ENCODE results near the gene PHF21A. TPM values are rescaled to one million over a fixed set of nuclear protein-coding genes. Genes with fewer than 3 reads are reported as not detected.
A peak's percentile ranks its signal among the peaks of the same experiment; 100 is the strongest.

The PHF21A gene
- polyA plus RNA-seq, 3 donors = 6.2 to 95.2 (median 14.0) TPM

- peaks cover 0 to 18% of the 10 kb centered on the region in 2 donors for H3K36me3 ChIP-seq (replicated peaks in 1 of 2; ENCODE audit: control insufficient read depth in 1 of 2, insufficient read depth in 2 of 2, low read length in 2 of 2)
- no peak overlapping the region for H3K4me3 ChIP-seq (replicated peaks in 1 of 3; ENCODE audit: low read depth in 2 of 3, low read length in 3 of 3)
- H3K27ac ChIP-seq (ENCODE audit: low read depth in 1 of 2, low read length in 2 of 2) = no peak overlapping the region
- peaks cover 5 to 23% of the 10 kb centered on the region in 2 donors for H3K36me3 Mint-ChIP-seq
- peaks cover 0 to 3% (median 0%) of the 10 kb centered on the region in 3 donors for H3K27me3 Mint-ChIP-seq (ENCODE audit: low read depth in 3 of 3)
- no CpG with 5 or more reads among the region's 2 CpGs for WGBS (ENCODE audit: insufficient coverage)
- H3K9me3 ChIP-seq (replicated peaks in 1 of 2; ENCODE audit: control insufficient read depth in 1 of 2, insufficient read depth in 1 of 2, low read length in 2 of 2) = no peaks in the 10 kb centered on the region
- H3K4me2 ChIP-seq (replicated peaks; ENCODE audit: extremely low read depth, low read length, poor library complexity, severe bottlenecking) = no peak overlapping the region
- H4K20me1 ChIP-seq (ENCODE audit: insufficient read depth, low read length) = peaks cover 98% of the 10 kb centered on the region
- H3K27me3 ChIP-seq (ENCODE audit: control insufficient read depth in 2 of 2, insufficient read depth in 2 of 2, low read length in 2 of 2) = no peaks in the 10 kb centered on the region
- H3K9ac ChIP-seq (ENCODE audit: insufficient read depth, low read length, poor library complexity, severe bottlenecking) = no peak overlapping the region
- peaks cover 12% of the 10 kb centered on the region for H3K79me2 ChIP-seq (ENCODE audit: insufficient read depth, low read length)
- intact Hi-C loops (cut with micrococcal nuclease) = no loop called here
- no peak overlapping the region for H3K4me3 Mint-ChIP-seq
- H2AFZ ChIP-seq (ENCODE audit: insufficient read depth, low read depth, low read length, poor library complexity, severe bottlenecking) = no peak overlapping the region
- TF ChIP-seq, protein P1, sequence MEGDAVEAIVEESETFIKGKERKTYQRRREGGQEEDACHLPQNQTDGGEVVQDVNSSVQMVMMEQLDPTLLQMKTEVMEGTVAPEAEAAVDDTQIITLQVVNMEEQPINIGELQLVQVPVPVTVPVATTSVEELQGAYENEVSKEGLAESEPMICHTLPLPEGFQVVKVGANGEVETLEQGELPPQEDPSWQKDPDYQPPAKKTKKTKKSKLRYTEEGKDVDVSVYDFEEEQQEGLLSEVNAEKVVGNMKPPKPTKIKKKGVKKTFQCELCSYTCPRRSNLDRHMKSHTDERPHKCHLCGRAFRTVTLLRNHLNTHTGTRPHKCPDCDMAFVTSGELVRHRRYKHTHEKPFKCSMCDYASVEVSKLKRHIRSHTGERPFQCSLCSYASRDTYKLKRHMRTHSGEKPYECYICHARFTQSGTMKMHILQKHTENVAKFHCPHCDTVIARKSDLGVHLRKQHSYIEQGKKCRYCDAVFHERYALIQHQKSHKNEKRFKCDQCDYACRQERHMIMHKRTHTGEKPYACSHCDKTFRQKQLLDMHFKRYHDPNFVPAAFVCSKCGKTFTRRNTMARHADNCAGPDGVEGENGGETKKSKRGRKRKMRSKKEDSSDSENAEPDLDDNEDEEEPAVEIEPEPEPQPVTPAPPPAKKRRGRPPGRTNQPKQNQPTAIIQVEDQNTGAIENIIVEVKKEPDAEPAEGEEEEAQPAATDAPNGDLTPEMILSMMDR (IDR thresholded peaks at IDR 0.05) = no peak
- H3K4me1 ChIP-seq (ENCODE audit: control insufficient read depth in 1 of 2, insufficient read depth in 2 of 2, low read length in 2 of 2) = no peaks in the 10 kb centered on the region
- DNase-seq = no peak
- H3K4me1 Mint-ChIP-seq = peaks cover 4% of the 10 kb centered on the region
- no peak overlapping the region for H3K27ac Mint-ChIP-seq
- H3K9me3 Mint-ChIP-seq = peaks cover 0 to 1% (median 0%) of the 10 kb centered on the region in 7 donors
Measured at GRCh38 chr11:46009647-46010046, 111.6 kb downstream of the PHF21A start.

- WGBS (ENCODE audit: insufficient coverage) = no CpG with 5 or more reads among the region's 5 CpGs
- no peaks in the 10 kb centered on the region for H3K9me3 ChIP-seq (replicated peaks in 1 of 2; ENCODE audit: control insufficient read depth in 1 of 2, insufficient read depth in 1 of 2, low read length in 2 of 2)
- peaks cover 0 to 18% of the 10 kb centered on the region in 2 donors for H3K36me3 ChIP-seq (replicated peaks in 1 of 2; ENCODE audit: control insufficient read depth in 1 of 2, insufficient read depth in 2 of 2, low read length in 2 of 2)
- H3K4me1 ChIP-seq (ENCODE audit: control insufficient read depth in 1 of 2, insufficient read depth in 2 of 2, low read length in 2 of 2) = peaks cover 5 to 7% of the 10 kb centered on the region in 2 donors
- H3K79me2 ChIP-seq (ENCODE audit: insufficient read depth, low read length) = peaks cover 20% of the 10 kb centered on the region
- no peaks in the 10 kb centered on the region for H3K27me3 ChIP-seq (ENCODE audit: control insufficient read depth in 2 of 2, insufficient read depth in 2 of 2, low read length in 2 of 2)
- H3K9me3 Mint-ChIP-seq = peaks cover 0 to 1% (median 0%) of the 10 kb centered on the region in 7 donors
- peak overlapping the region in 1 of 7 donors; percentile 68 for H3K27ac Mint-ChIP-seq
- H3K36me3 Mint-ChIP-seq = peaks cover 5 to 20% of the 10 kb centered on the region in 2 donors
- peaks cover 0 to 3% (median 0%) of the 10 kb centered on the region in 3 donors for H3K27me3 Mint-ChIP-seq (ENCODE audit: low read depth in 3 of 3)
- H4K20me1 ChIP-seq (ENCODE audit: insufficient read depth, low read length) = peaks cover 100% of the 10 kb centered on the region
- TF ChIP-seq, protein P1 (IDR thresholded peaks at IDR 0.05) = peak; percentile 76
- intact Hi-C loops (cut with micrococcal nuclease) = no loop called here
- no peak overlapping the region for H3K9ac ChIP-seq (ENCODE audit: insufficient read depth, low read length, poor library complexity, severe bottlenecking)
- H3K4me1 Mint-ChIP-seq = peaks cover 14% of the 10 kb centered on the region
- no peak overlapping the region for H3K4me2 ChIP-seq (replicated peaks; ENCODE audit: extremely low read depth, low read length, poor library complexity, severe bottlenecking)
- DNase-seq = peak; percentile 19 to 48 (median 27)
- no peak overlapping the region for H3K4me3 ChIP-seq (replicated peaks in 1 of 3; ENCODE audit: low read depth in 2 of 3, low read length in 3 of 3)
- no peak overlapping the region for H3K4me3 Mint-ChIP-seq
- no peak overlapping the region for H2AFZ ChIP-seq (ENCODE audit: insufficient read depth, low read depth, low read length, poor library complexity, severe bottlenecking)
- no peak overlapping the region for H3K27ac ChIP-seq (ENCODE audit: low read depth in 1 of 2, low read length in 2 of 2)
Measured at GRCh38 chr11:46006418-46007070, 114.7 kb downstream of the PHF21A start.

Measured in CD14-positive monocyte (primary cell).